Measurements from ENCODE around the gene MAPKAPK3.

Gene MAPKAPK3

GRCh38 chr3:50587373-50587772 lies 29.6 kb upstream of the MAPKAPK3 start:
- H3K27me3 ChIP-seq (replicated peaks; ENCODE audit: control insufficient read depth, insufficient read depth, low read length, poor library complexity, severe bottlenecking), result no peaks in the 10 kb centered on the region
- H3K4me1 ChIP-seq (ENCODE audit: control insufficient read depth, insufficient read depth, low read length, poor library complexity, severe bottlenecking), result peaks cover 45% of the 10 kb centered on the region
- H3K9me3 ChIP-seq (ENCODE audit: control insufficient read depth, low read length), result no peaks in the 10 kb centered on the region
- peak overlapping the region; percentile 44 for H3K27ac ChIP-seq (ENCODE audit: insufficient read depth, low read length, poor library complexity, severe bottlenecking)
- no peak for DNase-seq
- H3K4me3 ChIP-seq (ENCODE audit: insufficient read depth, low read depth, low read length, poor library complexity, severe bottlenecking), result no peak overlapping the region
- no peaks in the 10 kb centered on the region for H3K36me3 ChIP-seq (ENCODE audit: control insufficient read depth, insufficient read depth, low read length)

- DNase-seq, result peak in 2 of 3 donors; percentile 45 to 48
- no peaks in the 10 kb centered on the region for H3K9me3 ChIP-seq (ENCODE audit: control insufficient read depth, low read length)
- no peaks in the 10 kb centered on the region for H3K36me3 ChIP-seq (ENCODE audit: control insufficient read depth, insufficient read depth, low read length)
- H3K27ac ChIP-seq (ENCODE audit: insufficient read depth, low read length, poor library complexity, severe bottlenecking), result peak overlapping the region; percentile 44
- H3K4me3 ChIP-seq (ENCODE audit: insufficient read depth, low read depth, low read length, poor library complexity, severe bottlenecking), result peak overlapping the region; percentile 8
- H3K27me3 ChIP-seq (replicated peaks; ENCODE audit: control insufficient read depth, insufficient read depth, low read length, poor library complexity, severe bottlenecking), result no peaks in the 10 kb centered on the region
- H3K4me1 ChIP-seq (ENCODE audit: control insufficient read depth, insufficient read depth, low read length, poor library complexity, severe bottlenecking), result peaks cover 52% of the 10 kb centered on the region
These were observed 28.9 kb upstream of the MAPKAPK3 start for GRCh38 chr3:50587806-50588758.

GRCh38 chr3:50588759-50589433 lies 28.1 kb upstream of the MAPKAPK3 start:
- no peaks in the 10 kb centered on the region for H3K36me3 ChIP-seq (ENCODE audit: control insufficient read depth, insufficient read depth, low read length)
- H3K27ac ChIP-seq (ENCODE audit: insufficient read depth, low read length, poor library complexity, severe bottlenecking), result peak overlapping the region; percentile 44
- H3K4me3 ChIP-seq (ENCODE audit: insufficient read depth, low read depth, low read length, poor library complexity, severe bottlenecking), result peak overlapping the region; percentile 8
- no peaks in the 10 kb centered on the region for H3K9me3 ChIP-seq (ENCODE audit: control insufficient read depth, low read length)
- H3K27me3 ChIP-seq (replicated peaks; ENCODE audit: control insufficient read depth, insufficient read depth, low read length, poor library complexity, severe bottlenecking), result no peaks in the 10 kb centered on the region
- peaks cover 55% of the 10 kb centered on the region for H3K4me1 ChIP-seq (ENCODE audit: control insufficient read depth, insufficient read depth, low read length, poor library complexity, severe bottlenecking)
- DNase-seq, result no peak

- DNase-seq, result no peak
- H3K27me3 ChIP-seq (replicated peaks; ENCODE audit: control insufficient read depth, insufficient read depth, low read length, poor library complexity, severe bottlenecking), result no peaks in the 10 kb centered on the region
- H3K4me1 ChIP-seq (ENCODE audit: control insufficient read depth, insufficient read depth, low read length, poor library complexity, severe bottlenecking), result peaks cover 67% of the 10 kb centered on the region
- no peaks in the 10 kb centered on the region for H3K36me3 ChIP-seq (ENCODE audit: control insufficient read depth, insufficient read depth, low read length)
- peak overlapping the region; percentile 82 for H3K27ac ChIP-seq (ENCODE audit: insufficient read depth, low read length, poor library complexity, severe bottlenecking)
- no peaks in the 10 kb centered on the region for H3K9me3 ChIP-seq (ENCODE audit: control insufficient read depth, low read length)
- no peak overlapping the region for H3K4me3 ChIP-seq (ENCODE audit: insufficient read depth, low read depth, low read length, poor library complexity, severe bottlenecking)
These were observed 25.7 kb upstream of the MAPKAPK3 start for GRCh38 chr3:50591196-50591741.

- Histone ChIP-seq H3K4me3 (ENCODE audit: insufficient read depth, low read depth, low read length, poor library complexity, severe bottlenecking) (no peak overlapping the region), H3K4me1 (ENCODE audit: control insufficient read depth, insufficient read depth, low read length, poor library complexity, severe bottlenecking) (peaks cover 66% of the 10 kb centered on the region), H3K27me3 (replicated peaks; ENCODE audit: control insufficient read depth, insufficient read depth, low read length, poor library complexity, severe bottlenecking) (no peaks in the 10 kb centered on the region), H3K36me3 (ENCODE audit: control insufficient read depth, insufficient read depth, low read length) (no peaks in the 10 kb centered on the region), H3K27ac (ENCODE audit: insufficient read depth, low read length, poor library complexity, severe bottlenecking) (peak overlapping the region; percentile 58), H3K9me3 (ENCODE audit: control insufficient read depth, low read length) (no peaks in the 10 kb centered on the region)
- no peak for DNase-seq
These were observed 24.4 kb upstream of the MAPKAPK3 start for GRCh38 chr3:50592568-50592967.

GRCh38 chr3:50594253-50594785 lies 22.6 kb upstream of the MAPKAPK3 start:
- Histone ChIP-seq H3K27me3 (replicated peaks; ENCODE audit: control insufficient read depth, insufficient read depth, low read length, poor library complexity, severe bottlenecking) (no peaks in the 10 kb centered on the region), H3K4me1 (ENCODE audit: control insufficient read depth, insufficient read depth, low read length, poor library complexity, severe bottlenecking) (peaks cover 53% of the 10 kb centered on the region), H3K36me3 (ENCODE audit: control insufficient read depth, insufficient read depth, low read length) (no peaks in the 10 kb centered on the region), H3K9me3 (ENCODE audit: control insufficient read depth, low read length) (no peaks in the 10 kb centered on the region), H3K27ac (ENCODE audit: insufficient read depth, low read length, poor library complexity, severe bottlenecking) (no peak overlapping the region), H3K4me3 (ENCODE audit: insufficient read depth, low read depth, low read length, poor library complexity, severe bottlenecking) (no peak overlapping the region)
- DNase-seq, result no peak

- H3K36me3 ChIP-seq (ENCODE audit: control insufficient read depth, insufficient read depth, low read length), result peaks cover 6% of the 10 kb centered on the region
- peak overlapping the region; percentile 44 for H3K27ac ChIP-seq (ENCODE audit: insufficient read depth, low read length, poor library complexity, severe bottlenecking)
- peaks cover 63% of the 10 kb centered on the region for H3K4me1 ChIP-seq (ENCODE audit: control insufficient read depth, insufficient read depth, low read length, poor library complexity, severe bottlenecking)
- no peaks in the 10 kb centered on the region for H3K9me3 ChIP-seq (ENCODE audit: control insufficient read depth, low read length)
- no peak overlapping the region for H3K4me3 ChIP-seq (ENCODE audit: insufficient read depth, low read depth, low read length, poor library complexity, severe bottlenecking)
- no peak for DNase-seq
- H3K27me3 ChIP-seq (replicated peaks; ENCODE audit: control insufficient read depth, insufficient read depth, low read length, poor library complexity, severe bottlenecking), result no peaks in the 10 kb centered on the region
These were observed 17.7 kb upstream of the MAPKAPK3 start for GRCh38 chr3:50599115-50599715.

- no peaks in the 10 kb centered on the region for H3K9me3 ChIP-seq (ENCODE audit: control insufficient read depth, low read length)
- no peak for DNase-seq
- H3K4me3 ChIP-seq (ENCODE audit: insufficient read depth, low read depth, low read length, poor library complexity, severe bottlenecking), result no peak overlapping the region
- peak overlapping the region; percentile 44 for H3K27ac ChIP-seq (ENCODE audit: insufficient read depth, low read length, poor library complexity, severe bottlenecking)
- peaks cover 63% of the 10 kb centered on the region for H3K4me1 ChIP-seq (ENCODE audit: control insufficient read depth, insufficient read depth, low read length, poor library complexity, severe bottlenecking)
- peaks cover 11% of the 10 kb centered on the region for H3K36me3 ChIP-seq (ENCODE audit: control insufficient read depth, insufficient read depth, low read length)
- H3K27me3 ChIP-seq (replicated peaks; ENCODE audit: control insufficient read depth, insufficient read depth, low read length, poor library complexity, severe bottlenecking), result no peaks in the 10 kb centered on the region
These were observed 17.2 kb upstream of the MAPKAPK3 start for GRCh38 chr3:50599716-50600118.

GRCh38 chr3:50600141-50600753 lies 16.7 kb upstream of the MAPKAPK3 start:
- Histone ChIP-seq H3K27ac (ENCODE audit: insufficient read depth, low read length, poor library complexity, severe bottlenecking) (peak overlapping the region; percentile 95), H3K27me3 (replicated peaks; ENCODE audit: control insufficient read depth, insufficient read depth, low read length, poor library complexity, severe bottlenecking) (no peaks in the 10 kb centered on the region), H3K4me1 (ENCODE audit: control insufficient read depth, insufficient read depth, low read length, poor library complexity, severe bottlenecking) (peaks cover 64% of the 10 kb centered on the region), H3K36me3 (ENCODE audit: control insufficient read depth, insufficient read depth, low read length) (peaks cover 15% of the 10 kb centered on the region), H3K4me3 (ENCODE audit: insufficient read depth, low read depth, low read length, poor library complexity, severe bottlenecking) (peak overlapping the region; percentile 7), H3K9me3 (ENCODE audit: control insufficient read depth, low read length) (no peaks in the 10 kb centered on the region)
- DNase-seq, result no peak
